HT1080 (cell line): Measurements from ENCODE around the gene CEACAM18. TPM values are rescaled to one million over a fixed set of nuclear protein-coding genes. Genes with fewer than 3 reads are reported as not detected.
"Not testable (repeated sequence)": the region's sequence is repeated elsewhere in the genome, so short reads cannot be mapped to it uniquely, and the experiment has no call there.

ENCODE experiments used
- DNase-seq: peaks from one replicate; pipeline ENCODE4 v3.0.0-alpha.2; 2015; ENCODE audit warnings: low read depth
- polyA plus RNA-seq, 2 experiments: library from polyadenylated mRNA; depleted of rRNA; stranded (reverse); fragments of >200 nt; gene quantifications; 2 replicates each; pipeline ENCODE4 v1.2.3, GENCODE V29; 2015
- total RNA-seq: library from RNA; depleted of rRNA; stranded (reverse); fragments of >200 nt; shearing (Covaris generic); gene quantifications from 2 replicates; pipeline ENCODE4 v1.2.3, GENCODE V29; 2014; rRNA removed

The CEACAM18 gene
- not detected in 2 replicates for total RNA-seq
- not detected in 2 replicates for polyA plus RNA-seq (2015; cell fraction: cytosol; rRNA removed)
- polyA plus RNA-seq (2015; cell fraction: nucleus; rRNA removed) = not detected in 2 replicates

DNA sequence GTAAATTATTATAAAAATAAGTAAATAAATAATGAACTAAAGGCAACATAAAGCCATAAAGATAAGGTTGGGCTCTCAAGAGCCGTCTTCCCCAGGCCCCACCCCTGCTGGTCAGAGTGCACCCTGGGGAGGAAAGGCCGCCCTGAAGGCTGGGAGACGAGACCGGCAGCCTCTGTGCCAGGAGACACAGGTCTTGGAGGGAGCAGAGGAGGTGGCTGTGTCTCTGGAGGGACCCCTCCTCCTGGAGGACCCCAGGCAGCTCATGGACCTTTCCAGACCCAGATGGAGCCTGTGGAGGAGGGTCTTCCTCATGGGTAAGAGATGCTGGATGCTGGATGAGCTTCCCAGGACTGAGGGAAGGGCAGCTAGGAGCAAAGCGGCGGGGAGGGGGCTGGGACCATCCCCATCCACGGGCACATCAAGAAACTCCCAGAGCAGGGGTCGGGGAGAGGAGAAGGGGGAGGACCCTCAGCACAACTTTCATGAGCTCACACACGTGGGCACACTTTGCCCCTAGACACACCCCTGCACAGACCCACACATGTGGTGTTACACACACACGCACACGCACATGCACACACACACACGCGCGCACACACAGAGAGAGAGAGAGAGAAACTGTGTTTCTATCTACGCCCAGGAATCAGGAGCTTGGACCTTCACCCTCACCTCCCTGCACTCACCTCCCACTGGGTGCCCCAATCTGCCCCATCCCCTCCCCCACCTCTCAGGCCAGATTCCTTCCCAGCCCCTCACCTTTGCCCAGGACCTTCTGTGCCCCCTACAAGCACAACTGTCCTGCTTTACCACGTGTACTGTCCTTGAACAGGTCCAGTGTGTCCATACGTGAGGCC, at the start of gene CEACAM18:
Gene CEACAM18, plus strand, starts transcription at position 159 of the 854 bp plus-strand sequence.
- DNase-seq = no peak

- DNase-seq = no peak
Observed at GRCh38 chr19:51430221-51430620, 48.1 kb upstream of the CEACAM18 start.

DNA sequence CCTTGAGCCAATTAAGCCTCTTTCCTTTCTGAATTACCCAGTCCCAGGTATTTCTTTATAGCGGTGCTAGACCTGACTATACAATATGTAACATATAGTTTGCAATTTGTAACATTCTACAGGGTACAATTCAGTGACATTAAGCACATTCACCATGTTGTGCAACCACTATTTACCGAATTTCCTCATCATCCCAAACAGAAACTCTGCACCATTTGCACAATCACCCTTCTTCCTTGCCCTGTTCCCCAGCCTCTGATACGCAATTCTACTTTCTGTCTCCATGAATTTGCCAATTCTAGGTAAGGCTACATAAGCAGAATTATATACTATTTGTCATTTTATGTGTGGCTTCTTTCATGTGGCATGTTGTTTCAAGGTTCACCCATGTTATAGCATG, 47.2 kb upstream of the CEACAM18 start:
- DNase-seq = no peak

GRCh38 chr19:51433043-51433442, 45.3 kb upstream of the CEACAM18 start:
- DNase-seq = no peak

DNA sequence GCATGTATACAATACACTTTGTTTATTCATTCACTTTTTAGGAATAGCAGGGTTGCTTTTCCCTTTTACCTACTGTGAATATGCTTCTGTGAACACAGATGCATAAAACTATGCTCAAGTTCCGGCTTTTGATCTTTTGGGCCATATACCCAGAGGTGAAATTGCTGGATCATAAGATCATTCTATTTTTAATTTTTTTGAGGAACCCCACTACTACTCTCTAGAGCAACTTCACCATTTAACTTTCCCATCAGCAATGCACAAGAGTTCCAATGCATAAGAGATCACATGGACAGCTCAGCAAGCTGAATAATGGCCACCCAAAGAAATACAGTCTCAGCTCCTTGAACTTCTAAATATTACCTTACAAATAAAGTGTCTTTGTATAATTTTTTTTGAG, 43.9 kb upstream of the CEACAM18 start:
- no peak for DNase-seq

DNA sequence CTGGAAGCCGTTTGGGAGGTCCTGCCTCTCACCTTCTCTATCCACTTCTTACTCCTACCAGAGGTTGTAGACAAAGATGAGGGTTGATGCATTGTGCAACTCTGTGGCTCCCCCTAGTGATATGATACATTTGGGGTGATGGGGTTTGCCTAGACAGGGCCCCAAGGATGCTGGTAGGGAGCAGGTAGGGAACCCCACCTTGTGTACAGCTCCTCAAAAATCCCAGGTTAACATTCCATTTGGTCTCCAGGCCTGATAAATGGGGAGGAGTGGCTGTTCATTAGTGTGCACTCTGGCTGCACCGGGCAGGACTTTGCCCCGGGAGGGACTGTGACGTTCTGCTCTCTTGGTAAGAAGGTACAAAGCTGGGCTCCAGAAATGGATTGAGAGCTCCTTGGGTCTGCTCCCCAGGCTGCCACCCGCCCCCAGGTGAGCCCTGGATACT, 39.3 kb upstream of the CEACAM18 start:
- no peak for DNase-seq

DNA sequence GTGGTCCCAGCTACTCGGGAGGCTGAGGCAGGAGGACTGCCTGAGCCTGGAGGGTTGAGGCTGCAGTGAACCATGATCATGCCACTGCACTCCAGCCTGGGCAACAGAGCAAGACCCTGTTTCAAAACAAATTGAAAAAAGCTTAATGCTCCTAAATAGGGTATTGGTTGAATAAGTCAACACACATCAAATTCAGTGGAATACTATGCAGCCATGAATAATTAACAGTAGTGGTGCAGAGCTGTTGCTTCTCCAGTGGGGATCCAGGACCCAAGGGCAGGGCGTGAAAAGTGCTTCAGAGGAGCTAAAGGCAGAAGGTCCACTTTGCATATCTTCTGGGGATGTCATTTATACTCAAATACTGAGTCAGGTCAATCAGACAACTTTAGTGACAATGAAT, 38.3 kb upstream of the CEACAM18 start:
- no peak for DNase-seq

GRCh38 chr19:51440846-51441409, 37.4 kb upstream of the CEACAM18 start:
- no peak for DNase-seq

- DNase-seq = peak; percentile 17
Observed at GRCh38 chr19:51441410-51442390, 36.6 kb upstream of the CEACAM18 start.

DNA sequence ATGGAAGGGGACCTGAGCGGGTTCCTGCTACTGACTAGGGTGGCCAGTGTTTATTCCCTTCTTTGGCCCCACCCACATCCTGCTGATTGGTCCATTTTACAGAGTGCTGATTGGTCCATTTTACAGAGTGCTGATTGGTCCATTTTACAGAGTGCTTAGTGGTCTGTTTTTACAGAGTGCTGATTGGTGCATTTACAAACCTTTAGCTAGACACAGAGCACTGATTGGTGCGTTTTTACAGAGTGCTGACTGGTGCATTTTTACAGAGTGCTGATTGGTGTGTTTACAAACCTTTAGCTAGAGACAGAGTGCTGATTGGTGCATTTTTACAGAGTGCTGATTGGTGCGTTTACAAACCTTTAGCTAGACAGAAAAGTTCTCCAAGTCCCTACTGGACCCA, 30.8 kb upstream of the CEACAM18 start:
- DNase-seq = not testable (repeated sequence)

- DNase-seq = no peak
Observed at GRCh38 chr19:51448011-51448410, 30.3 kb upstream of the CEACAM18 start.

- DNase-seq = no peak
Observed at GRCh38 chr19:51448411-51449016, 29.8 kb upstream of the CEACAM18 start.

GRCh38 chr19:51450730-51451307, 27.5 kb upstream of the CEACAM18 start:
- no peak for DNase-seq

GRCh38 chr19:51456541-51457290, 21.6 kb upstream of the CEACAM18 start:
- no peak for DNase-seq

- no peak for DNase-seq
Observed at GRCh38 chr19:51457351-51458013, 20.9 kb upstream of the CEACAM18 start.

GRCh38 chr19:51458051-51458645, 20.2 kb upstream of the CEACAM18 start, which contains the start of gene SIGLEC8:
Gene SIGLEC8, minus strand, starts transcription at chr19:51458454. Its CDS starts 67 bp downstream, at chr19:51458387.
- DNase-seq = no peak

GRCh38 chr19:51458899-51459505, 19.3 kb upstream of the CEACAM18 start:
- DNase-seq = no peak
